Renal cortex interstitium (tissue), 15 donors: Measurements from ENCODE around the gene XPO4. TPM values are rescaled to one million over a fixed set of nuclear protein-coding genes. Genes with fewer than 3 reads are reported as not detected.
"Not testable (repeated sequence)": the region's sequence is repeated elsewhere in the genome, so short reads cannot be mapped to it uniquely, and the experiment has no call there.

Experiments used
- DNase-seq, 11 donors: peaks; one replicate each; pipeline ENCODE4 v3.0.0-alpha.2; 2013; ENCODE audit warnings: low read depth in 9 of 11, low spot score in 4 of 11; ENCODE audit errors: extremely low read depth in 1 of 11
- long read RNA-seq, 16 experiments: transcript quantifications; one replicate each; lab custom pipeline, GENCODE V29; 2026
- polyA plus RNA-seq, 3 donors: library from polyadenylated mRNA; unstranded; fragments of 120-200 nt; gene quantifications; one replicate each; pipeline ENCODE4 v1.2.1, GENCODE V29; 2013; ENCODE audit not compliant: insufficient read length in 3 of 3

Gene XPO4
- 10 to 100 TPM; 18.9 to 20.7 (median 19.8) TPM for polyA plus RNA-seq
- long read RNA-seq, donor 1, result 0 reads
- long read RNA-seq, donor 2, result 0 reads
- long read RNA-seq, donor 3, full-length matches to known transcripts, result 1 of 1 reads
- long read RNA-seq, donor 3, partial matches to known transcripts, result 0 of 1 reads
- long read RNA-seq, donor 3, other reads (novel, unspliced or antisense), result 0 of 1 reads
- long read RNA-seq, donor 4, result 0 reads
- long read RNA-seq, donor 5, result 0 reads
- long read RNA-seq, donor 6, result 0 reads
- long read RNA-seq, donor 7, result 0 reads
- long read RNA-seq, donor 8, full-length matches to known transcripts, result 1 of 1 reads
- long read RNA-seq, donor 8, partial matches to known transcripts, result 0 of 1 reads
- long read RNA-seq, donor 8, other reads (novel, unspliced or antisense), result 0 of 1 reads
- long read RNA-seq, donor 9, result 0 reads
- long read RNA-seq, donor 10, partial matches to known transcripts, result 0 of 1 reads
- long read RNA-seq, donor 10, other reads (novel, unspliced or antisense), result 0 of 1 reads
- long read RNA-seq, donor 11, full-length matches to known transcripts, result 1 of 1 reads
- long read RNA-seq, donor 11, partial matches to known transcripts, result 0 of 1 reads
- long read RNA-seq, donor 11, other reads (novel, unspliced or antisense), result 0 of 1 reads
- long read RNA-seq, donor 12, result 0 reads
- long read RNA-seq, donor 13, result 0 reads
- long read RNA-seq, donor 14, partial matches to known transcripts, result 5 of 5 reads
- long read RNA-seq, donor 14, other reads (novel, unspliced or antisense), result 0 of 5 reads
- long read RNA-seq, donor 15, result 0 reads
- long read RNA-seq, donor 16, result 0 reads

DNA sequence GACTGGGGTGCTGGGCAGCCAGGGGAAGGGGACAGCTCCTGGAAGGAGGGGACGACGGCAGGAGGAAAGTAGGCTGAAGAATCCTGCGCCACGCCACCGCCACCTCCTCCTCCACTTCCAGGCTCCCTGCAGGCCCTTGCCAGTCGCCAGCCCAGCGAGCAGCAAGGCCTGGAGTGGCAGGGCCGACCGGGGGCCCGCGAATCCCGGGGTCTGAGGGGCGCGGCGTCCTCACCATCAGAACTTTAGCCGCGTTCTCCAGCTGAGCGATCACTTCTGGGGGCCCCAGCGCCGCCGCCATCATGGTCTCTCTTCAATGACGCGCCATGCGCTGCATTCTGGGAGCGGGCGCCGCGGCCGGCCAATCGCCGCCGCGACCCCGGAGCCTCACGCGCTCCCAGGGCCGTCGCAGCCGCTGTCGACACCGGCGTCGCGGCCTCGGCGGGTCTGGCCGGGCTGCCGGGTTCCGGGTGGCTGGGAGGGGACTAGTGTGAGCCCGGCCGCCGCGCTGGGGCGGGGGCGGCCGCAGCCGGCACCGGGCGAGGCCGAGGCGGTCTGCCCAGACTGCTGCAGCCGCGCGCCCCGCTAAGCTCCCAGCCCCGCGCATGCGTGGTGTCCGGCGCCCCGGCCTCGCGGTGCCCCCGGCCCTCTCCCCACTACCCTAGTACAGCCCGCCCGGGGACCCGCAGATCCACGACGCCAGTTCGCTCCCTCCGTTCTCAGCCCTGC lies at the start of gene XPO4:
Gene XPO4, minus strand, starts transcription at position 309 of the 726 bp plus-strand sequence. Its CDS starts 8 bp downstream, at position 301.
- DNase-seq, result peak in 10 of 11 donors; percentile 63 to 82 (median 76)

- not testable (repeated sequence) for DNase-seq
These were observed 45.5 kb upstream of the XPO4 start for GRCh38 chr13:20948001-20948400.

DNA sequence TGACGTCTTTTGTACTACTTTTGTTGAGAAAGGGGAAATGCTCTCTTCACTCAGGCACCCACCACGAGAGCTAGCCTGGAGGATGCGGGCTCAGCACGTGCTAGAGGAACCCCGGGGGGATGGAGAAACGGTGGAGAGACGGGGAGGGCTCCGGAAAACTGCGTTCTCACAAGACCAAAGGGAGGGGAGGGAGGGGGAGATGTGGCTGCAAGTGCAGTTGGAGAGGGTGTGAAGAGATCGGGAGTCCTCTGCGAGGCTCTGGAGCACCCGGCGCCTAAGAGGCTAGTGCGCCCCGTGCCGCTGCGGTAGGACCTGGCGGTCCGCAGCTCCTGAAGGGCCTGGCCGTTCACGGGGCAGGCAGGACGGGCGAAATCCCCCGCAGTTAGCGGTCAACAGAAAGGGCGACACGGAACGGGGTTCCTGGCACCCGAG lies 43.4 kb upstream of the XPO4 start:
- DNase-seq, result peak in 1 of 11 donors; percentile 11

DNA sequence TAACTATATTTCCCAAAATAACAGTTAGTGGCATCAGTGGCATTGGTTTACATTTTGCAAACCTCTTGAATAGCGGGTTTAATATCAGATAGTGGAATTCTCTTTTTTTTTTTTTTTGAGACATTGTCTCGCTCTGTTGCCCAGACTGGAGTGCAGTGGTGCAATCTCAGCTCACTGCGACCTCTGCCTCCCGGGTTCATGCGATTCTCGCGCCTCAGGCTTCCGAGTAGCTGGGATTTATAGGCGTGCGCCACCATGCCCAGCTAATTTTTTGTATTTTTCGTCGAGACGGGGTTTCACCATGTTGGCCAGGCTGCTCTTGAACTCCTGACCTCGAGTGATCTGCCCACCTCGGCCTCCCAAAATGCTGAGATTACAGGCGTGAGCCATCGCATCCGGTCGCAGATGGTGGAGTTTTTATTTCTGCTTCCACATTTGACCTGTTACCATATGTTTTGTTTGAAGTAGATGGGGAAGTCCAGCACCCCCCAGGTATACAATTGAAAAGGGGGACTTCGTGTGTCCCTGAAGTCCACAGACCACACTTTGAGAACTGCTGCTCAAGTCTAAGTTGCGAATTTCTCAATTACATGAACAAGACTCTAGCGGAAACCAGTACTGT lies 40.5 kb upstream of the XPO4 start:
- no peak for DNase-seq

DNA sequence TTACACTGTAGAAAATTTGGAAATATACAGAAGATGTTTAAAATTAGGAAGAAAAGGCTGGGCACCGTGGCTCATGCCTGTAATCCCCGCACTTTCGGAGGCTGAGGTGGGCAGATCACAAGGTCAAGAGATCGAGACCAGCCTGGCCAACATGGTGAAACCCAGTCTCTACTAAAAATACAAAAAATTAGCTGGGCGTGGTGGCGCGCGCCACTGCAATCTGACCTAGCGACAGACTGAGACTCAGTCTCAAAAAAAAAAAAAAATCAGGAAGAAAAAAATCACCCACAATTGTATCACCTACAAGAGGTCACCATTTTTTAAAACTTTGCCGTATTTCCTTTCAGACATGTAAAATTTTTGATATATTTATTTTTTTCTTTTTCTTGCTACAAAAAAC lies 38.0 kb upstream of the XPO4 start:
- not testable (repeated sequence) for DNase-seq

- no peak for DNase-seq
These were observed 37.5 kb upstream of the XPO4 start for GRCh38 chr13:20940083-20940482.

GRCh38 chr13:20939662-20940061 lies 37.1 kb upstream of the XPO4 start:
- no peak for DNase-seq

DNA sequence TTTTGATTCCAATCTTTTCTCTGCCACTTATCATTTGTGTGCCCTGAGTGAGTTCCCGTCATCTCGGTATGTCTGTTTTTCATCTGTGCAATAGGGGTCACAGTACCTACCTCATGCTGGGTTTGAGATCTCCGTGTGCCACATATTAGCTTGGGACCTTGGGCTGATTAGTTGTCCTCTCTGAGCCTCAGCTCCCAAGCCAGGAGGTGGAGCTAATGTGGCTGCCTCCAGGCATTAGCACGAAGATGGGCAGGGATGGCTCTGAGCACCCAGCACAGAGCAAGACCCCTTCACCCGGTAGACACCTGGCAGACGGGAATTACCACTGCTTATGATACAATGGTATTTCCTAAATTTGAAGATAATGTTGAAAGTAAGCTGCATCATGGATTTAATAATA lies 35.8 kb upstream of the XPO4 start:
- no peak for DNase-seq

DNA sequence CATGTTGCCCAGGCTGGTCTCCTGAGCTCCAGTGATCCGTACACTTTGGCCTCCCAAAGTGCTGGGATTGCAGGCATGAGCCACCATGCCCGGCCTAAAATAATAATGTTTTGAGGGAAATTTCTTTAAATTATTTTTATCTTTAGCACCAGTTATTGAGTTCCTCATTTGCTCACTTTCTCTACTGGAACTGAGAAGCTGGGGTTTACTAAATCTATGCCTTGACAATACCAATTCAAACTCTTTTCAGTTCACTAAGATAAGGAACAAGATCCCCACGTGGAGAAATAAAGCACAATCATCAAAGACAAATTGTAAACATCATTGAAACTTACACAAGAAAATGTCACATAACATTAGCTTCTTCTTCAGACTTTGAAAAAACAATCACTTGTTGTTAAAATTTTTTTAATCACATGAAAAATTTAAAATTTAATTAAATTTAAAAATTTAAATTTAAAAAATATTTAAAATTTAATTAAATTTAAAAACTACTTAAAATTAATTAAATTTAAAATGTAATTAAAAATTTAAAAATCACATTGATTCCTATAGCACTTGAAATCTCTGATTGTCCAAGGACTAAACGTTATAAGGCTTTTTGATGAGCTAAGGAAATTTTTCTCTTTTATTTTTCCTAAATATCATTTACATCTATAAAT lies 25.2 kb upstream of the XPO4 start:
- no peak for DNase-seq

DNA sequence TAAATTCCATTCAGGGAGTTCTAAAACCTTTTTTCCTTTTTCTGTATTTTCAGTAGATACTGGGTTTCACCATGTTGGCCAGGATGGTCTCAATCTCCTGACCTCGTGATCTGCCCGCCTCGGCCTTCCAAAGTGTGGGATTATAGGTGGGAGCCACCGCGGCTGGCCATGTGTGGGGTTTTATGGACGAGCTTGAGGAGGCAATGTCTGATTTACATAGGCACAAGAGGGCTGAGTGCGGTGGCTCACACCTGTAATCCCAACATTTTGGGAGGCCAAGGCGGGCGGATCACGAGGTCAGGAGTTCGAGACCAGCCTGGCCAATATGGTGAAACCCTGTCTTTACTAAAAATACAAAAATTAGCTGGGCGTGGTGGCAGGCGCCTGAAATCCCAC lies 22.8 kb upstream of the XPO4 start:
- not testable (repeated sequence) for DNase-seq

- peak; percentile 66 to 91 (median 80) for DNase-seq
These were observed 22.3 kb upstream of the XPO4 start for GRCh38 chr13:20924758-20925394.

GRCh38 chr13:20923272-20923671 lies 20.7 kb upstream of the XPO4 start:
- no peak for DNase-seq

GRCh38 chr13:20921572-20921971 lies 19.0 kb upstream of the XPO4 start:
- DNase-seq, result no peak

GRCh38 chr13:20915676-20916075 lies 13.1 kb upstream of the XPO4 start:
- DNase-seq, result not testable (repeated sequence)

DNA sequence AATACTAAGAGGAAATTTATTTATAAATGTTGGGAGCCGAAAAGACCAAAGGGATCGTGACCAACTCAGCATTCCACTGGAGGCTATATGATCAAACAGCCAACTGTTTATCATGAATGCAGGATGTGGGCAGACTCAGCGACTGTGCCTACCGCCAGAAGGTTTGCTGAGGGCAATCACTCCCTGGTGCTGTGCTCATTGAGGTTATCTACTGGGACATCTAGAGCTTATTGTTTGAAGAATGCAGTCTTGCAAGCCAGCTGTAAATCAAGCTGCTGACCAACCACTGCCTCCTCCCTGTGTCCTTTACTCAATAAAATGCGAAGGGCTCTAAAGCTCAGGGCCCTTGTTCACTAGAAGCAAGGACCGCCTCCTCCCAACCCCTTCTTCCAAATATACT lies 8.5 kb upstream of the XPO4 start:
- no peak for DNase-seq

GRCh38 chr13:20908714-20909497 lies 6.4 kb upstream of the XPO4 start:
- no peak for DNase-seq

GRCh38 chr13:20904908-20905307 lies 2.4 kb upstream of the XPO4 start:
- DNase-seq, result no peak
